Ureter (tissue), 1 donor: ENCODE results near the gene ZNF558. TPM values are rescaled to one million over a fixed set of nuclear protein-coding genes. Genes with fewer than 3 reads are reported as not detected.
"Not testable (repeated sequence)": the region's sequence is repeated elsewhere in the genome, so short reads cannot be mapped to it uniquely, and the experiment has no call there.

Experiments used
- DNase-seq: peaks from one replicate; pipeline ENCODE4 v3.0.0-alpha.2; 2020; ENCODE audit warnings: low spot score
- total RNA-seq: library from RNA; stranded (reverse); gene quantifications from one replicate; pipeline ENCODE4 v1.2.4, GENCODE V29; 2023
- donor health status: DM: yes; HTN: yes; CAD: no.

The ZNF558 gene
- total RNA-seq, 1 donor from 2014 or later = 28.9 TPM

DNA sequence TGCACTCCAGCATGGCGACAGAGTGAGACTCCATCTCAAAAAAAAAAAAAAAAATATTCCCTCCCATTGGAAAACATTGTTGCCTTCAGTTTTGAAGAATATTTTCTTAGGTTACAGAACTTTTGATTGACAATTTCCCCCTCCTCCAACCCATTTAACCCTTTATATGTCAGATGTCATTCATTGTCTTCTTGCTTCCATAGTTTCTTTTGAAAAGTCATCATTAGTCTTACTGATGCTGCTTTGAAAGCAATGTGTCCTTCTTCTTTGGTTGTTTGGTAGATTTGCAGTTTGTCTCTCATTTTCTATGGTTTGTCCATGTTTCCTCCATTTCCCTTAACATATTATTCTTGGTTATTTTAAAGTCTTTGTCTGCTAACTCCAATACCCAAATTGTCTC, 25.4 kb downstream of the ZNF558 start:
- no peak for DNase-seq

DNA sequence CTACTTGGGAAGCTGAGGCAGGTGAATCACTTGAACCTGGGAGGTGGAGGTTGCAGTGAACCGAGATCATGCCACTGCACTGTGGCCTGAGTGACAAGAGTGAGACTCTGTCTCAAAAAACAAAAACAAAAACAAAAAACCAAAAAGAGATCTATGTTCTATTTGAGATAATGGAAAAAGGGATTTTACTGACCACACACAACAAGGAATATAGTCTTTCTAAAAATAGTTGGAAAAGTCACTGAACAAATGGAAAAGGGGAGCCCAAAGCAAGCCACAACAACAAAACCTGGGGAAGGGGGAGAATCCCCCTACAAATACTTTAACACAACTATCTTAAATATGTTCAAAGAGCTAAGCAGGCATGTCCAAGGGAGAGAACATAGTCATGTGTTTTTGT, 37.3 kb downstream of the ZNF558 start:
- no peak for DNase-seq

DNA sequence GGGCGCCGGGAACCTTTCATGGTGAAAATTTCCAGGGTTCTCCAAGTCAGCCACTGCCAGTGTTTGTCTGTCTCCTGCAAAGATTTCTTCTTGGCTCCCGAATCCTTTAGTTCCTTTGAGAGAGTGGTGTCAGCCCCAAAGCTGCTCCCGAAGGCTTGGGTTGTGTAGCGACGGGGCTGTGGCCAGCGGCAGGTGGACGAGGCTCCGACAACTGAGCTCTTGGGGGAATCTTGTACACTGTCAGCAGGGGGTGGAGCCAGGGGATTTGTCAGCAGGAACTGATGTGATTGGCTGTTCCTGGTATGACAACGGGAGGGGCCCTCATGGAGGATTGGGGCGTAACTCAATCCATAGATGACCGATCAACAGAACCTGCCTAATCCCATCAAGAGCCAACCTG, 58.5 kb downstream of the ZNF558 start:
- not testable (repeated sequence) for DNase-seq

DNA sequence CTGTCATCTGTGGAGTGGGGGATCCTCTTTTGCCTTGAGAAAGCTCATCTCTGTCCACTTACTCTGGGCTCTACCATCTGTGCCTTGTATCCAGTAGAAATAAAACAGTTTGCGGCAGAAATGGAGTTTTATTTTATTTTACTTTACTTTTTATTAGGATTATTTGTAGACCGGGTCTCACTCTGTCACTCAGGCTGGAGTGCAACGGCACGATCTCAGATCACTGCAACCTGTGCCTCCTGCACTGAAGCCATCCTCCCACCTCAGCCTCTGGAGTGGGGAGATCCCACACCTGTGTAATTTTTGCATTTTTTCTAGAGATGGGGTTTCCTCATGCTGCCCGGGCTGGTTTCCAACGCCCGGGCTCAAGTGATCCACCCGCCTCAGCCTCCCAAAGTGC, 62.8 kb downstream of the ZNF558 start:
- not testable (repeated sequence) for DNase-seq

DNA sequence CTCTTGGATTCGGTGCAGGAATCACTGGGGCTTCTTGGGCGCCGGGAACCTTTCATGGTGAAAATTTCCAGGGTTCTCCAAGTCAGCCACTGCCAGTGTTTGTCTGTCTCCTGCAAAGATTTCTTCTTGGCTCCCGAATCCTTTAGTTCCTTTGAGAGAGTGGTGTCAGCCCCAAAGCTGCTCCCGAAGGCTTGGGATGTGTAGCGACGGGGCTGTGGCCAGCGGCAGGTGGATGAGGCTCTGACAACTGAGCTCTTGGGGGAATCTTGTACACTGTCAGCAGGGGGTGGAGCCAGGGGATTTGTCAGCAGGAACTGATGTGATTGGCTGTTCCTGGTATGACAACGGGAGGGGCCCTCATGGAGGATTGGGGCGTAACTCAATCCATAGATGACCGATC, 64.8 kb downstream of the ZNF558 start:
- not testable (repeated sequence) for DNase-seq

Other genes with a start within 250 kb of the ZNF558 start
- gene ADAMTS10, start 221.6 kb downstream of the ZNF558 start, total RNA-seq = 19.0 TPM
- gene NFILZ, start 201.7 kb downstream of the ZNF558 start, total RNA-seq = not detected
- gene ACTL9, start 133.5 kb downstream of the ZNF558 start, total RNA-seq = not detected
- not detected for gene OR2Z1, start 110.7 kb downstream of the ZNF558 start, total RNA-seq
- gene MBD3L1, start 73 bp upstream of the ZNF558 start, total RNA-seq = not detected
- gene MUC16, start 178.1 kb upstream of the ZNF558 start, total RNA-seq = 0.18 TPM